Kidney glomerular epithelial cell (primary cell): ENCODE data around the gene RNU2-1.
A peak's percentile ranks its signal among the peaks of the same experiment; 100 is the strongest.
"Not testable (repeated sequence)": the region's sequence is repeated elsewhere in the genome, so short reads cannot be mapped to it uniquely, and the experiment has no call there.

Experiments
- DNase-seq: peaks from one replicate; lab custom pipeline; 2025; lab: John Stamatoyannopoulos, UW

Gene RNU2-1

DNA sequence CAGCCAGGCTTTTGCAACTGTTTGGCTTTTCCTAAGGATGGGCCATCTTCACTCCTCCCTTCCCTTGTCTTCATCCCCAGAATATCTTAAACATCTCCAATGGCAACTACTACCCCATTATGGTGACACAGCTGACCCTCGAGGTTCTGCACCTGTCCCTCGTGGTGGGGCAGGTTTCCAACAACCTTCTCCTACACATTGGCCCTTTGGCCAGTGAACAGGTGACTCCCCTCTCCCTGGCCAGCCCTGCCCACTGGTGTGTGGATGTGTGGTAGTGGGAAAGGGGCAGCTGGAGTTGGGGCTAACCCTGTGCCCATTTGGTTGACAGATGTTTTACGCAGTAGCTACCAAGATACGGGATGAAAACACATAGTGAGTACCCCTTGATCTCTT lies 17.4 kb downstream of the RNU2-1 start:
- DNase-seq: no peak

DNA sequence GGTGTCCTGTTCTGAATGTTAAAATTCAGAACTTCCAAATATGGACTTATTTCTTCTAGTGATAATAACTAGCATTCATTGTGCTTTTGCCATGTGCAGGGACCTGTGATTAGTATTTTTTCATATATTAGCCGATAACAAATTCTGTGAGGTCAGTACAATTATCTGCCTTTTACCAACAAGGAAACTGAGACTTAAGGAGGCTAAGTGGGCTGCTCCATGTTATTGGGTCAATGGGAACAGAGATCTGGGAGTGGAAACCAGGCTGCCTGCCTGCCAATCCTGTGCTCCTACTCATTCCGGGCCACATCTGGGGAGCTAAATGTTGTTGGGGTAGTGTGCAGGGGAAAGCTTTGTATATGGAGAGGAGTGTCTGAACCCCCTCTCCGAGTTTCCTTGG lies 18.4 kb downstream of the RNU2-1 start:
- DNase-seq: no peak

DNA sequence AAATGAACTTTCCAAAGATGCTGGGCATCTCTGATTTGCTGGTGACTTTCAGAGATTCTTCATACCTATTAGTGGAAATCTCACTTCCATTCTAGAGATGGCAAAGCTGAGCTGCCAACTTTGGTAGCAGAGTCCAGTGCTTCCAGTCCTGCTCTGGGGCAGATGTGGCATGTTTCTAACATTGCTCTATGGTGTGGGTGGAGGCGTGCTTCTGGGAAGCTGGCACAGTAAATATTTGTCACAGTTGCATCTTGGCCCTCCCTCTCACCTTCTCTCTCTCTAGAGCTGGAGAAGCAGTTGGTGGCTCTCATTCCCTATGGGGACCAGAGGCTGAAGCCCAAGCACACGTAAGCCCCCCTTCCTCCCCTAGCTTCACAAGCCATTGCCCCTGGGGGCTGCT lies 20.2 kb downstream of the RNU2-1 start:
- DNase-seq: no peak

DNA sequence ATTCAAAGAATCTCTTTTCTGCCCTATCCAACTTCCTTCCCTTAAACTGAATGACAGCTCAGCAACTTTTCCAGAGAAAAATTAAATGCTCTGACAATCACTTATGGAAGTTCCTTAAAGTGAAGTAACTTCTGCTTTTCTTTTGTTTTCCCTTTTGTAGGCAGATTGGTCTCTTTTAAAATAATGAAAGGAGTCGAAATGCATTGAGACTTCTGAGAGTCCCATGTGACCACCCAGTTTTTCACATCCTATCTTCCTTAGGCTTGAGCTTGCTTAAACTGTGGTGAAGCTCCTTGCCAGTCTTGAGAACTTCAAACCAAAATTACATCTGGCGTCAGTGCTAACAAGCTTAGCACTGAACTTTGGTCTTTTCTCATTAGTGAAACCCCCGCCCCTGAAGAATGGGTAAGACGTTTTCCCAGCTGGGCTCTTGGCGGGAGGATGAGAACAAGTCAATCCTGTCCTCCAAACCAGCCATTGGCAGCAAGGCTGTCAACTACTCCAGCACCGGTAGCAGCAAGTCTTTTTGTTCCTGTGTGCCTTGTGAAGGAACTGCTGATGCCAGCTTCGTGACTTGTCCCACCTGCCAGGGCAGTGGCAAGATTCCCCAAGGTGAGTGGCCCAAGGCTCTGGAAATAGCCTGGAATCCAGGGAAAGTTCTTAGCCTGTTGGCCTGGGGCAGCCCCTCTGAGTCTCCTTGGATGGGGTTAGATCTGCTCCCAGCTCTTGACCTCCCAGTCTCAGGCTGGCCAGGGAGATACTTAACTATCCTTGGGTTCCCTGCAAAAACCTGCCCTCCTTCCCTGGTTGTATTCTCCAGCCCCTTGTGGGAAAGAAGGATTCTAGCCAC lies 20.9 kb downstream of the RNU2-1 start:
- no peak for DNase-seq

DNA sequence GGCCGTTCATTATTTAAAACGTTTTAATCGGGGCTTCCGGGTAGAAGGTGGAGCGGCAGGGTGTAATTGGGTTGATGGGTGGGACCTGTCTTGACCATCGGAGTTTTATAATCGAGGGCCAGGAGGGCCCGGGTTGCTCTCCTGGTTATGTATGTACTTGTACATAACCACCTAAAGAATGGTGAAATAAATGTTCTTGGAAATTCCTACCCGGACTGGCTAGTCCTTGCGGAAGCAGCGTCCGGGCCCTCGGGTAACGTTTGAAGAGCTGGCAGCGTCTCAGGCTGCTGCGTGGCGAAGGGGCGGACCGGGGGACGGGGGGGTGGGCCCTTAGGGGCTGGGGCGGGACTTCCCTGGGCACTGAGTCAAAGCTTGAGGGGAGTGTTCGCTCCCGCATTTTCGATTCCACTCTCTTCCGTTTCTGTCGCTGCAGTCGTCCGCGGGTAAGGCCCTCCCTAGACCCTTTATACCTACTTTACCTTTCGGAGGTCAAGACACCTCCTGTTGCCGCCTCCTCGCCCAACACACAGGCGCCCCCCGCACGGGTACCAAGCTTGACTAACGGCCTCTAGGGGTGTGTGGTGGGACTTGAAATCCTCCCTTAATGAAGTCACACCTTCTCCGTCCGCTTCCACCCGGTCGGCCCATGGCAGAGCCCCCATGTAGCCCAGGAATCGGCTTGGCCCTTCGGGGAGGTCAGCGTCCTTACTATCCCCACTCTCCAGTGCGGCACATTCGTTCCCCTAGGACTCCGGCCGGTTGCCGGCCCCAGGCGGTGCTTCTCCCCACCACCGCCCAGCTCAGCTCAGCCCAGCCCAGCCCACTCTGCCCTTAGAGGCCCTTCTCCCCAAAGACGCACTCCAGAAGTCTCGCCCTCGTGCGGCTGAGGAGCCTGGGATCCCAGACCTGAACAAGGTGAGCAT lies 22.0 kb downstream of the RNU2-1 start, which contains the start of gene TMEM106A:
TSS of gene TMEM106A (plus strand) at position 396 of the 923 bp plus-strand sequence. CDS start 1,167 bp downstream, outside the sequence.
- peak; percentile 76 for DNase-seq

DNA sequence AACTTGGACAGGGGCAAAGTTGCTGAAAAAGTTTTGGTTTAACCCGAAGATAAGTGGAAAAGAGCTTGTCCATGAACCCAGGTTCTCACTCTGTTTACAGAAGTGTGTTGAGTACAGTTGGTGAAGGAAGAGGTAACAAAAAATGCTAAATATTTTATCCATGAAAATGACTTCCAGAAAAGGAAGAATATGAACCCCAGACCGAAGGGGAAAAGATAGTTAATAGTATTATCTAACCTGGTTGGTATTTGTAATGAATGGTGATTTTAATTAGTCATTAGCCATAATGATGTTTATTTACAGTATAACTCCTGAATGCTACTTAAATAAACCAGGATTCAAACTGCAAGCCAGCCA lies 22.7 kb downstream of the RNU2-1 start:
- no peak for DNase-seq

DNA sequence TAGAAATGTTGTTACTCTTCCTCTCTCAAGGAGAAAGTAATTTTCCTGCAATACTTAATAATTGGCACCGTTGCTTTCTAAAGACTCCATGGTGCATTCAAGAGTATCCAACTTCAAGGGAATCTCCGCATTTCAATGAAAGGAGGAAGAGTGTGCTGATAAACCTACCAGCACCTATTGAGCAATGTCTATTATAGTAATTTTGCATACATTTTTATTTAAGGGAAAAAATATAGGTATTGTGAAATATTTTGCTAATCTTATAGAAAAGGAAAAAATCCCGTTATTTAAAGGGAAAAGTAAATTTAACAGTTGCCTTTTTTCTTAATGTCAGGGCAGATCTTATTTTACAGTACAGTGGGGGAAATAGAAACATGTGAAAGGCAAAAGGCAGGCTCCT lies 23.2 kb downstream of the RNU2-1 start:
- no peak for DNase-seq

DNA sequence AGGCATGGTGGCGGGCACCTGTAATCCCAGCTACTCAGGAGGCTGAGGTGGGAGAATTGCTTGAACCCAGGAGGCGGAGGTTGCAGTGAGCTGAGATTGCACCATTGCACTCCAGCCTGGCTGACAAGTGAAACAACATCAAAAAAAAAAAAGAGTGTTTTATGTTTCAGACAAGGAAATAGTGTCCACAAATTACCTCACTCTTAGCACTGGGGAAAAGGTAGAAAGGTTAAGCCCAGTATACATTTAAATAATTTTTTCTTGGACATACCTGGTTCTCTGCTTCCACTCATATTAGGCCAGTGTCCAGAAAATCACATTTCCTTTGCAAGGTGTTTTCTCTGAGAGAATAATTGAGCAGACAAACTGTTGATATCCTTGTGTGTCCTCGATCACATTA lies 30.8 kb downstream of the RNU2-1 start:
- DNase-seq: not testable (repeated sequence)

DNA sequence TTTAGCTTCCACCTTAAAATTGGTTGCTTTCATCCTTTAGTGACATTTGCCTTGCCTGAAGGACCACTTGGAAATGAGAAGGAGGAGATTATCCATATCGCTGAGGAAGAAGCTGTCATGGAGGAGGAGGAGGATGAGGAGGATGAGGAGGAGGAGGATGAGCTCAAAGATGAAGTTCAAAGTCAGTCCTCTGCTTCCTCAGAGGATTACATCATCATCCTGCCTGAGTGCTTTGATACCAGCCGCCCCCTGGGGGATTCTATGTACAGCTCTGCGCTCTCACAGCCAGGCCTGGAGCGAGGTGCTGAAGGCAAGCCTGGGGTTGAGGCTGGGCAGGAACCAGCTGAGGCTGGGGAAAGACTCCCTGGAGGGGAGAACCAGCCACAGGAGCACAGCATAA lies 33.6 kb downstream of the RNU2-1 start:
- no peak for DNase-seq

DNA sequence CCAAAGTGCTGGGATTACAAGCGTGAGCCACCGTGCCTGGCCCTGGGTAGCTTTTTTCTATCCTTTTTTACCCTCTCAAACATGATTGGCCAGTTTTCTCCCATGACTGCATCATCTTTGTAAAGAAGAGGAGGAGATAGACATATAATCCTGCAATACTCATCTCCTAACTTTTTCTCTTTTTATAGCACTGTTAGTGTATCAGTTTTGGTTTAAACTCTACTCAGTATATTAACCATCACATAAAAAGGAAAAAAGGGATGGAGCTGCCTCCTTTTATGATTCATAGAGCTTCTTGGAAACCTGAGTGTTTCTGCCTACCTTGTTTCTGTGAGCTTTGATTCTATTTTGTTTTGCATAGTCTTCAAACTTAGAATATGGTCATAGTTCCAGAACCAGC lies 34.1 kb downstream of the RNU2-1 start:
- DNase-seq: no peak

DNA sequence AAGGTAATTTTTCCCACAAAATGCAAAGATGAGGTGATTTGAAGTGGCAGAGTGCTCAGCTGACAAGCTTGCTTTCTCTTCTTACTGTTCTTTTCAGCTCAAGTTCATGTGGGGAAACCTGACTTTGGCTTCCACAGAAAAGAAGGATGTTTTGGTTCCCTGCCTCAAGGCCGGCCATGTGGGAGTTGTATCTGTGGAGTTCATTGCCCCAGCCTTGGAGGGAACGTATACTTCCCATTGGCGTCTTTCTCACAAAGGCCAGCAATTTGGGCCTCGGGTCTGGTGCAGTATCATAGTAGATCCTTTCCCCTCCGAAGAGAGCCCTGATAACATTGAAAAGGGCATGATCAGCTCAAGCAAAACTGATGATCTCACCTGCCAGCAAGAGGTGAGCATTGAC lies 40.5 kb downstream of the RNU2-1 start:
- DNase-seq: no peak

DNA sequence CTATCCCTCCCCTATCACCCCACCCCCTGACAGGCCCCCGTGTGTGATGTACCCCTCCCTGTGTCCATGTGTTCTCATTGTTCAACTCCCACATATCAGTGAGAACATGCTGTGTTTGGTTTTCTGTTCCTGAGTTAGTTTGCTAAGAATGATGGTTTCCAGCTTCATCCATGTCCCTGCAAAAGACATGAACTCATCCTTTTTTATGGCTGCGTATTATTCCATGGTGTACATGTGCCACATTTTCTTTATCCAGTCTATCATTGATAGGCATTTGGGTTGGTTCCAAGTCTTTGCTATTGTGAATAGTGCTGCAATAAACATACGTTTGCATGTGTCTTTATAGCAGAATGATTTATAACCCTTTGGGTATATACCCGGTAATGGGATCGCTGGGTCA lies 47.1 kb downstream of the RNU2-1 start:
- DNase-seq: not testable (repeated sequence)

DNA sequence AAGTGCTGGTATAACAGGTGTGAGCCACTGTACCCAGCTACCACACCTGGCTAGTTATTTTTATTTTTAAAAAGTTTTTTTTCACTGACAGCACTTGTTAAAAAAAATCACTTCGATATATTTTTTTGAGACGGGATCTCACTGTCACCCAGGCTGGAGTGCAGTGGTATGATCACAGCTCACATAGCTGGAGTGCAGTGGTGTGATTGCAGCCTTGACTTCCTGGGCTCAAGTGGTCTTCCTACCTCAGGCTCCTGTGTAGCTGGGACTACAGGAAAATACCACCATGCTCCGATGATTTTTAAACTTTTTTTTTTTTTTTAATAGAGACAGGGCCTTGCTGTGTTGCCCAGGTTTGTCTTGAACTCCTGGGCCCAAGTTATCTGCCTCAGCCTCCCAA lies 49.9 kb downstream of the RNU2-1 start:
- no peak for DNase-seq
